GM18505 (cell line): ENCODE results near the gene MFSD6.

Experiments
- ATAC-seq: cut with Tn5 transposase; IDR thresholded peaks from one replicate; pipeline ENCODE4 v1.9.1; 2021; ENCODE audit not compliant: unreplicated experiment
- POLR2A ChIP-seq: IDR thresholded peaks from 4 replicates; pipeline ENCODE4 v1.6.1; 2011; ENCODE audit warnings: borderline replicate concordance; ENCODE audit not compliant: insufficient read depth, insufficient read length; ENCODE audit errors: extremely low read depth

The MFSD6 gene

GRCh38 chr2:190537765-190538164 is 129.6 kb downstream of the MFSD6 start:
- no peak for TF ChIP-seq POLR2A
- no peak for ATAC-seq

- ATAC-seq = no peak
Measured at GRCh38 chr2:190538201-190538600, 130.0 kb downstream of the MFSD6 start.

GRCh38 chr2:190540048-190540447 is 131.9 kb downstream of the MFSD6 start:
- ATAC-seq = no peak
- no peak for TF ChIP-seq POLR2A

More at GRCh38 chr2:190538201-190538600, 130.0 kb downstream of the MFSD6 start:
- no peak for TF ChIP-seq POLR2A

- TF ChIP-seq POLR2A = no peak
- no peak for ATAC-seq
Measured at GRCh38 chr2:190545093-190545492, 136.9 kb downstream of the MFSD6 start.

GRCh38 chr2:190545555-190546385 is 137.6 kb downstream of the MFSD6 start:
- no peak for ATAC-seq
- TF ChIP-seq POLR2A = no peak

GRCh38 chr2:190546734-190547133 is 138.6 kb downstream of the MFSD6 start:
- ATAC-seq = no peak
- TF ChIP-seq POLR2A = no peak

- ATAC-seq = no peak
- TF ChIP-seq POLR2A = no peak
Measured at GRCh38 chr2:190547886-190548285, 139.7 kb downstream of the MFSD6 start.

GRCh38 chr2:190550137-190550536 is 142.0 kb downstream of the MFSD6 start:
- TF ChIP-seq POLR2A = no peak
- ATAC-seq = no peak
